H9 (cell line): ENCODE measurements around the gene PPM1B. TPM values are rescaled to one million over a fixed set of nuclear protein-coding genes. Genes with fewer than 3 reads are reported as not detected.

Experiments
- DNase-seq: peaks from one replicate; pipeline ENCODE4 v3.0.0-alpha.2; 2017
- H2AFZ ChIP-seq: one replicate; pipeline ENCODE4 v1.6.1; 2013; ENCODE audit warnings: mild to moderate bottlenecking, low read length, control low read depth, moderate library complexity
- H2AK5ac ChIP-seq: 2 replicates; pipeline ENCODE4 v1.6.1; 2013; ENCODE audit warnings: low read length, control low read depth, mixed read lengths; ENCODE audit not compliant: insufficient read length
- H2BK120ac ChIP-seq: one replicate; pipeline ENCODE4 v1.6.1; 2013; ENCODE audit warnings: low read depth, mild to moderate bottlenecking, low read length, control low read depth, inconsistent platforms; ENCODE audit not compliant: poor library complexity, severe bottlenecking
- H2BK12ac ChIP-seq: 2 replicates; pipeline ENCODE4 v1.6.1; 2013; ENCODE audit warnings: low read length, control low read depth, mixed read lengths, low read depth; ENCODE audit not compliant: insufficient read length
- H2BK15ac ChIP-seq: 2 replicates; pipeline ENCODE4 v1.6.1; 2013; ENCODE audit warnings: low read depth, low read length, control low read depth
- H2BK20ac ChIP-seq: one replicate; pipeline ENCODE4 v1.6.1; 2013; ENCODE audit warnings: low read depth, mild to moderate bottlenecking, low read length, control low read depth, inconsistent platforms; ENCODE audit not compliant: poor library complexity, severe bottlenecking
- H2BK5ac ChIP-seq: 2 replicates; pipeline ENCODE4 v1.6.1; 2013; ENCODE audit warnings: low read length, control low read depth, mixed read lengths; ENCODE audit not compliant: insufficient read length
- H3K14ac ChIP-seq: 2 replicates; pipeline ENCODE4 v1.6.1; 2013; ENCODE audit warnings: low read length, control low read depth; ENCODE audit not compliant: insufficient read depth
- H3K18ac ChIP-seq: 2 replicates; pipeline ENCODE4 v1.6.1; 2013; ENCODE audit warnings: low read depth, mild to moderate bottlenecking, mixed read lengths, low read length, control low read depth; ENCODE audit not compliant: insufficient read length
- H3K23ac ChIP-seq: 2 replicates; pipeline ENCODE4 v1.6.1; 2013; ENCODE audit warnings: low read length, control low read depth, mixed read lengths, low read depth; ENCODE audit not compliant: insufficient read length
- H3K23me2 ChIP-seq: 2 replicates; pipeline ENCODE4 v1.6.1; 2013; ENCODE audit warnings: low read depth, mild to moderate bottlenecking, mixed read lengths, low read length, control low read depth; ENCODE audit not compliant: insufficient read length, poor library complexity, severe bottlenecking
- H3K27ac ChIP-seq: 2 replicates; pipeline ENCODE4 v1.5.1; 2013; ENCODE audit warnings: low read length, control low read depth, mixed read lengths, low read depth; ENCODE audit not compliant: insufficient read length
- H3K27me3 ChIP-seq: 2 replicates; pipeline ENCODE4 v1.6.1; 2013; ENCODE audit warnings: low read length, control low read depth, inconsistent platforms; ENCODE audit not compliant: insufficient read depth
- H3K4ac ChIP-seq: 2 replicates; pipeline ENCODE4 v1.6.1; 2013; ENCODE audit warnings: low read depth, mild to moderate bottlenecking, control low read depth, inconsistent platforms, low read length, moderate library complexity
- H3K4me1 ChIP-seq: 2 replicates; pipeline ENCODE4 v1.6.1; 2013; ENCODE audit warnings: low read length, control low read depth, inconsistent platforms; ENCODE audit not compliant: insufficient read depth
- H3K4me2 ChIP-seq: 2 replicates; pipeline ENCODE4 v1.6.1; 2013; ENCODE audit warnings: low read length, control low read depth, mixed read lengths; ENCODE audit not compliant: insufficient read length, insufficient read depth
- H3K56ac ChIP-seq: 2 replicates; pipeline ENCODE4 v1.6.1; 2013; ENCODE audit warnings: low read depth, mild to moderate bottlenecking, mixed read lengths, low read length, control low read depth; ENCODE audit not compliant: insufficient read length
- H3K79me1 ChIP-seq: 2 replicates; pipeline ENCODE4 v1.6.1; 2013; ENCODE audit warnings: low read depth, mild to moderate bottlenecking, moderate library complexity, low read length, control low read depth, inconsistent platforms; ENCODE audit not compliant: insufficient read depth, poor library complexity, severe bottlenecking
- H3K79me2 ChIP-seq: 2 replicates; pipeline ENCODE4 v1.6.1; 2013; ENCODE audit warnings: low read length, control low read depth, inconsistent platforms; ENCODE audit not compliant: insufficient read depth
- H3K9ac ChIP-seq: 2 replicates; pipeline ENCODE4 v1.6.1; 2013; ENCODE audit warnings: low read length, control low read depth, mixed read lengths; ENCODE audit not compliant: insufficient read length; ENCODE audit errors: extremely low read depth
- H3K9me3 ChIP-seq: one replicate; pipeline ENCODE4 v1.6.1; 2013; ENCODE audit warnings: low read depth, low read length, inconsistent platforms; ENCODE audit not compliant: control insufficient read depth
- H3T11ph ChIP-seq: one replicate; pipeline ENCODE4 v1.6.1; 2013; ENCODE audit warnings: mild to moderate bottlenecking, low read length, control low read depth, inconsistent platforms
- H4K20me1 ChIP-seq: one replicate; pipeline ENCODE4 v1.6.1; 2013; ENCODE audit not compliant: control insufficient read depth, insufficient read length, insufficient read depth
- H4K5ac ChIP-seq: 2 replicates; pipeline ENCODE4 v1.6.1; 2013; ENCODE audit warnings: low read depth, mild to moderate bottlenecking, mixed read lengths, low read length, control low read depth; ENCODE audit not compliant: insufficient read length
- H4K8ac ChIP-seq: replicated peaks from 2 replicates; pipeline ENCODE4 v1.6.1; 2013; ENCODE audit warnings: low read length, control low read depth, mixed read lengths, low read depth; ENCODE audit not compliant: insufficient read length
- H4K91ac ChIP-seq: 2 replicates; pipeline ENCODE4 v1.6.1; 2013; ENCODE audit warnings: low read depth, mild to moderate bottlenecking, moderate library complexity, mixed read lengths, low read length, control low read depth; ENCODE audit not compliant: insufficient read length
- H3K27ac Mint-ChIP-seq, 3 experiments: 2 replicates in 2 of 3; 3 replicates in 1 of 3; pipeline ENCODE4 v1.8.0; 2020 to 2021; ENCODE audit warnings: mixed read lengths in 3 of 3, mild to moderate bottlenecking in 1 of 3, moderate library complexity in 1 of 3
- H3K27me3 Mint-ChIP-seq: 2 replicates; pipeline ENCODE4 v1.8.0; 2021; ENCODE audit warnings: low read depth, mild to moderate bottlenecking, moderate library complexity, mixed read lengths
- H3K36me3 Mint-ChIP-seq, 3 experiments: 2 replicates in 2 of 3; 3 replicates in 1 of 3; pipeline ENCODE4 v1.8.0; 2020 to 2021; ENCODE audit warnings: low read depth in 3 of 3, mixed read lengths in 3 of 3; ENCODE audit not compliant: insufficient read depth in 1 of 3
- H3K4me1 Mint-ChIP-seq, 2 experiments: 2 replicates each; pipeline ENCODE4 v1.8.0; 2020; ENCODE audit warnings: mixed read lengths in 2 of 2
- H3K4me3 Mint-ChIP-seq, 2 experiments: 2 replicates in 1 of 2; 3 replicates in 1 of 2; pipeline ENCODE4 v1.8.0; 2020 to 2021; ENCODE audit warnings: mild to moderate bottlenecking in 2 of 2, mixed read lengths in 2 of 2, moderate library complexity in 1 of 2
- H3K9me3 Mint-ChIP-seq, 2 experiments: 2 replicates in 1 of 2; 3 replicates in 1 of 2; pipeline ENCODE4 v1.8.0; 2020; ENCODE audit warnings: mild to moderate bottlenecking in 2 of 2, mixed read lengths in 2 of 2, moderate library complexity in 1 of 2
- CTCF ChIP-seq: fragments of 200-600 bp; sonication (generic); conservative IDR thresholded peaks from 3 replicates; pipeline ENCODE4 v1.8.0; 2021; ENCODE audit warnings: antibody characterized with exemption, mild to moderate bottlenecking
- whole genome bisulfite sequencing: extraction: QIAGEN DNeasy Blood & Tissue Kit; methylation state at CpG from one replicate; pipeline ENCODE4 v1.1.7; 2013; ENCODE audit warnings: missing lambda C conversion rate, low lambda C conversion rate, mixed read lengths; ENCODE audit not compliant: insufficient read length; ENCODE audit errors: extremely low coverage; 5-methylcytosine and 5-hydroxymethylcytosine counted together
- total RNA-seq: library from RNA; stranded (reverse); gene quantifications from 2 replicates; pipeline ENCODE4 v1.2.1, GENCODE V29; 2021

Gene PPM1B
- total RNA-seq, 1 experiment from 2014 or later = 156 TPM

- no peak overlapping the region for H2AK5ac ChIP-seq
- peaks cover under 1 to 1% of the 10 kb centered on the region in 2 experiments; a peak in 3 of 4 replicates for H3K4me1 Mint-ChIP-seq
Observed at GRCh38 chr2:44150473-44150872, 18.2 kb upstream of the PPM1B start.

More at GRCh38 chr2:44150473-44150872, 18.2 kb upstream of the PPM1B start:
- Histone ChIP-seq H3K27me3 (no peaks in the 10 kb centered on the region), H4K8ac (no peak overlapping the region), H3K4ac (no peak overlapping the region), H3K4me2 (no peak overlapping the region), H2AFZ (no peak overlapping the region), H4K20me1 (no peaks in the 10 kb centered on the region), H2BK12ac (no peak overlapping the region), H3K79me1 (no peaks in the 10 kb centered on the region), H3K18ac (no peak overlapping the region), H3K9ac (no peak overlapping the region), H4K91ac (no peak overlapping the region), H2BK120ac (no peak overlapping the region), H3K27ac (no peak overlapping the region), H2BK5ac (no peak overlapping the region), H3K56ac (no peak overlapping the region), H3K23me2 (no peaks in the 10 kb centered on the region), H2BK20ac (no peak overlapping the region), H3K9me3 (no peaks in the 10 kb centered on the region), H3K4me1 (no peaks in the 10 kb centered on the region), H3K79me2 (no peaks in the 10 kb centered on the region), H3K23ac (no peak overlapping the region), H4K5ac (no peak overlapping the region), H3T11ph (no peak overlapping the region), H3K14ac (no peak overlapping the region), H2BK15ac (no peak overlapping the region)
- no peak for DNase-seq
- Mint-ChIP-seq H3K9me3 (peaks cover 0 to 1% of the 10 kb centered on the region in 2 experiments; a peak in 3 of 5 replicates), H3K36me3 (peaks cover 0 to 12% (median 5%) of the 10 kb centered on the region in 3 experiments; a peak in 4 of 7 replicates), H3K27me3 (no peaks in the 10 kb centered on the region), H3K27ac (no peak overlapping the region), H3K4me3 (no peak overlapping the region)
- WGBS = no CpG with 5 or more reads among the region's 3 CpGs
- TF ChIP-seq CTCF = no peak
